Omental fat pad (tissue), 4 donors: ENCODE measurements around the gene ADGRD1. TPM values are rescaled to one million over a fixed set of nuclear protein-coding genes. Genes with fewer than 3 reads are reported as not detected.
"Not testable (repeated sequence)": the region's sequence is repeated elsewhere in the genome, so short reads cannot be mapped to it uniquely, and the experiment has no call there.

ENCODE experiments used
- ATAC-seq: fragments of 150-250 bp; one replicate; pipeline ENCODE4 v1.9.1; 2016; ENCODE audit warnings: mild to moderate bottlenecking, moderate library complexity; ENCODE audit not compliant: low FRiP score
- DNase-seq: peaks from one replicate; pipeline ENCODE4 v3.0.0-alpha.2; 2019; ENCODE audit warnings: low spot score
- total RNA-seq, 4 donors: library from RNA; depleted of rRNA; stranded (reverse); fragments of >200 nt; gene quantifications; one replicate each; pipeline ENCODE4 v1.1.0, GENCODE V29; 2016
- TF ChIP-seq, protein P1 (sequence below), 3 donors: fragments of 450-650 bp; IDR thresholded peaks; one replicate each; pipeline ENCODE4 v1.5.1; 2016 to 2017; ENCODE audit warnings: antibody characterized with exemption in 3 of 3, mild to moderate bottlenecking in 3 of 3, moderate library complexity in 2 of 3

The ADGRD1 gene
- total RNA-seq, 4 donors from 2014 or later = 34.3 to 98.6 (median 52.4) TPM

DNA sequence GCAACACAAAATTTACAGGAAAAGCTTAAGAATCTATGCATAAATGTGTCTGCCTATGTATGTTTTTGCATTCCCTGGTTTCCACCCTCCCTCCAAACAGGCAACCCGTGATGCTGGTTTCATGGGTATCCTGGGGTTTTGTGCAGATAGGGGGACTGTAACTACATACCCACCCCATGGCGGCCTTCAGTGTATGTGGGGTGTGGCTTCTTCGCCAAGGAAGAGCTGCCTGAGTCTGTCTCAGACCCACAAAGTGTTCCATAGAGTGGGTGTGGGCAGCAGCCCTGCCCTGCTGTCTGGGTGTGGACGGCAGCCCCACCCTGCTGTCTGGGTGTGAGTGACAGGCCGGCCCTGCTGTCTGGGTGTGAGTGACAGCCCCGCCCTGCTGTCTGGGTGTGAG is 174.8 kb downstream of the ADGRD1 start:
- no peak for DNase-seq
- ATAC-seq = no peak
- TF ChIP-seq, protein P1, sequence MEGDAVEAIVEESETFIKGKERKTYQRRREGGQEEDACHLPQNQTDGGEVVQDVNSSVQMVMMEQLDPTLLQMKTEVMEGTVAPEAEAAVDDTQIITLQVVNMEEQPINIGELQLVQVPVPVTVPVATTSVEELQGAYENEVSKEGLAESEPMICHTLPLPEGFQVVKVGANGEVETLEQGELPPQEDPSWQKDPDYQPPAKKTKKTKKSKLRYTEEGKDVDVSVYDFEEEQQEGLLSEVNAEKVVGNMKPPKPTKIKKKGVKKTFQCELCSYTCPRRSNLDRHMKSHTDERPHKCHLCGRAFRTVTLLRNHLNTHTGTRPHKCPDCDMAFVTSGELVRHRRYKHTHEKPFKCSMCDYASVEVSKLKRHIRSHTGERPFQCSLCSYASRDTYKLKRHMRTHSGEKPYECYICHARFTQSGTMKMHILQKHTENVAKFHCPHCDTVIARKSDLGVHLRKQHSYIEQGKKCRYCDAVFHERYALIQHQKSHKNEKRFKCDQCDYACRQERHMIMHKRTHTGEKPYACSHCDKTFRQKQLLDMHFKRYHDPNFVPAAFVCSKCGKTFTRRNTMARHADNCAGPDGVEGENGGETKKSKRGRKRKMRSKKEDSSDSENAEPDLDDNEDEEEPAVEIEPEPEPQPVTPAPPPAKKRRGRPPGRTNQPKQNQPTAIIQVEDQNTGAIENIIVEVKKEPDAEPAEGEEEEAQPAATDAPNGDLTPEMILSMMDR (IDR thresholded peaks at IDR 0.05) = no peak

- DNase-seq, ATAC-seq: not testable (repeated sequence)
Measured at GRCh38 chr12:131128966-131129619, 175.4 kb downstream of the ADGRD1 start.

GRCh38 chr12:131129839-131130238 is 176.1 kb downstream of the ADGRD1 start:
- TF ChIP-seq, protein P1 (IDR thresholded peaks at IDR 0.05) = no peak
- peak; percentile 14 for DNase-seq
- ATAC-seq = no peak

GRCh38 chr12:131130311-131130911 is 176.7 kb downstream of the ADGRD1 start:
- ATAC-seq (no peak), DNase-seq (peak; percentile 15)
- TF ChIP-seq, protein P1 (IDR thresholded peaks at IDR 0.05) = no peak

- ATAC-seq (no peak), DNase-seq (no peak)
- TF ChIP-seq, protein P1 (IDR thresholded peaks at IDR 0.05) = no peak
Measured at GRCh38 chr12:131131077-131131807, 177.5 kb downstream of the ADGRD1 start.

- DNase-seq = no peak
- peak; percentile 3 for ATAC-seq
- TF ChIP-seq, protein P1 (IDR thresholded peaks at IDR 0.05) = no peak
Measured at GRCh38 chr12:131131808-131132117, 178.1 kb downstream of the ADGRD1 start.

GRCh38 chr12:131132118-131132892 is 178.6 kb downstream of the ADGRD1 start:
- peak; percentile 35 for DNase-seq
- ATAC-seq = peak; percentile 32
- TF ChIP-seq, protein P1 (IDR thresholded peaks at IDR 0.05) = peak in 1 of 3 donors; percentile 51
